GM23338 (cell line): ENCODE measurements around the gene EZH1.

Experiments
- CREB1 ChIP-seq: fragments of 250-450 bp; sonication (Bioruptor Pico); IDR thresholded peaks from 2 replicates; pipeline ENCODE4 v1.5.0; 2020; ENCODE audit warnings: low read depth, mild to moderate bottlenecking, moderate library complexity
- EZH2 ChIP-seq: fragments of 200-600 bp; sonication (generic); IDR thresholded peaks from one replicate; pipeline ENCODE4 v1.8.0; 2017; ENCODE audit warnings: antibody characterized with exemption, mild to moderate bottlenecking, low read depth; ENCODE audit not compliant: unreplicated experiment
- EZH2phosphoT487 ChIP-seq: fragments of 200-600 bp; sonication (generic); IDR thresholded peaks from one replicate; pipeline ENCODE4 v1.8.1; 2018; ENCODE audit warnings: antibody characterized with exemption; ENCODE audit not compliant: unreplicated experiment
- JUNB ChIP-seq: IDR thresholded peaks from one replicate; pipeline ENCODE4 v1.6.1; 2016; ENCODE audit warnings: antibody characterized with exemption; ENCODE audit not compliant: unreplicated experiment
- POLR2AphosphoS5 ChIP-seq: IDR thresholded peaks from 2 replicates; pipeline ENCODE4 v1.6.1; 2016; ENCODE audit warnings: antibody characterized with exemption, low read depth
- REST ChIP-seq: IDR thresholded peaks from one replicate; pipeline ENCODE4 v1.6.1; 2018; ENCODE audit warnings: antibody characterized with exemption; ENCODE audit not compliant: unreplicated experiment
- TF ChIP-seq, protein P1 (sequence below), 2 experiments: fragments of 200-600 bp in 1 of 2; sonication (generic) in 1 of 2; conservative IDR thresholded peaks; 2 replicates each; pipeline versions ENCODE4 v1.5.1 to v1.6.1; 2016 to 2017; ENCODE audit warnings: antibody characterized with exemption in 2 of 2, low read depth in 2 of 2, mild to moderate bottlenecking in 2 of 2, moderate library complexity in 1 of 2

DNA sequence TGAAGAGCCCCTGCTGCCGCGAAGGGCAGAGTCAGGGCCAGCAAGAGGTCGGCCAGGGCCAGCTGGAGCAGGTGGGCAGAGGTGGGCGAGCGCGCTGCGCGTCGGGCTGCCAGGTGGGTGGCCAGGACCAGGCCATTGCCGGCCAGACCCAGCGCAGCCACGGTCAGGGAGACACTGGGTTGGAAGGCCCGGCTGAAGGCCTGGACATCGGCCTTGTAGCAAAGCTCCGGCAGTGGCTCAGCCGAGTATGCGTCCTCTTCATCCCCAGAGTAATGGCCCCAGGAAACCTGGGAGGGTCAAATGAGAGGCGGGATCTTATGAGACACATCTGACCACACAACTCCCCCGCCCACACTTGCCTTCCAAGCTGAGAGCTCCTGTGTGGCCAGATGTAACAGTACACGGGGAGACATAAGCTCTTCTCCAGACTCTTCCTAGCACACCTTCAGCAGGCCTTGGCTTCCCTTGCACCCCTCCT, 64.5 kb downstream of the EZH1 start:
- TF ChIP-seq, protein P1, sequence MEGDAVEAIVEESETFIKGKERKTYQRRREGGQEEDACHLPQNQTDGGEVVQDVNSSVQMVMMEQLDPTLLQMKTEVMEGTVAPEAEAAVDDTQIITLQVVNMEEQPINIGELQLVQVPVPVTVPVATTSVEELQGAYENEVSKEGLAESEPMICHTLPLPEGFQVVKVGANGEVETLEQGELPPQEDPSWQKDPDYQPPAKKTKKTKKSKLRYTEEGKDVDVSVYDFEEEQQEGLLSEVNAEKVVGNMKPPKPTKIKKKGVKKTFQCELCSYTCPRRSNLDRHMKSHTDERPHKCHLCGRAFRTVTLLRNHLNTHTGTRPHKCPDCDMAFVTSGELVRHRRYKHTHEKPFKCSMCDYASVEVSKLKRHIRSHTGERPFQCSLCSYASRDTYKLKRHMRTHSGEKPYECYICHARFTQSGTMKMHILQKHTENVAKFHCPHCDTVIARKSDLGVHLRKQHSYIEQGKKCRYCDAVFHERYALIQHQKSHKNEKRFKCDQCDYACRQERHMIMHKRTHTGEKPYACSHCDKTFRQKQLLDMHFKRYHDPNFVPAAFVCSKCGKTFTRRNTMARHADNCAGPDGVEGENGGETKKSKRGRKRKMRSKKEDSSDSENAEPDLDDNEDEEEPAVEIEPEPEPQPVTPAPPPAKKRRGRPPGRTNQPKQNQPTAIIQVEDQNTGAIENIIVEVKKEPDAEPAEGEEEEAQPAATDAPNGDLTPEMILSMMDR (conservative IDR thresholded peaks at IDR 0.05; ENCODE audit: low read depth in 2 of 2), result no peak
- no peak for TF ChIP-seq REST
- no peak for TF ChIP-seq EZH2phosphoT487
- TF ChIP-seq POLR2AphosphoS5, result no peak
- TF ChIP-seq EZH2, result no peak
- no peak for TF ChIP-seq CREB1 (CRISPR knock-in tag)
- no peak for TF ChIP-seq JUNB
